HG03565 (cell line): ENCODE measurements around the gene HMGA1.

Experiments used
- ATAC-seq: cut with Tn5 transposase; IDR thresholded peaks from one replicate; pipeline ENCODE4 v1.9.1; 2021; ENCODE audit warnings: mild to moderate bottlenecking, moderate library complexity; ENCODE audit not compliant: unreplicated experiment

Gene HMGA1

GRCh38 chr6:34288581-34288980, 51.9 kb downstream of the HMGA1 start:
- ATAC-seq, result no peak

GRCh38 chr6:34289137-34289536, 52.5 kb downstream of the HMGA1 start:
- ATAC-seq, result no peak

- ATAC-seq, result no peak
Measured at GRCh38 chr6:34292954-34293353, 56.3 kb downstream of the HMGA1 start.

GRCh38 chr6:34295721-34296120, 59.0 kb downstream of the HMGA1 start:
- ATAC-seq, result peak; percentile 55
